HepG2 (cell line): ENCODE data around the gene NYNRIN. TPM values are rescaled to one million over a fixed set of nuclear protein-coding genes. Genes with fewer than 3 reads are reported as not detected.

Experiments used
- CBX2 ChIP-seq, 2 experiments: fragments of 200-600 bp in 1 of 2; sonication (generic); formaldehyde crosslinking in 1 of 2; IDR thresholded peaks; 2 replicates each; pipeline versions ENCODE4 v1.7.0 to v1.8.1; 2018 to 2022; ENCODE audit warnings: low read depth in 2 of 2, low read length in 1 of 2, mild to moderate bottlenecking in 1 of 2, missing genetic modification reagents in 1 of 2
- ELK4 ChIP-seq: sonication (generic); formaldehyde crosslinking; IDR thresholded peaks from 2 replicates; pipeline ENCODE4 v1.9.0; 2021; ENCODE audit warnings: missing genetic modification reagents, borderline replicate concordance
- FOXA3 ChIP-seq: IDR thresholded peaks from 2 replicates; pipeline ENCODE4 v1.6.1; 2016; ENCODE audit warnings: missing genetic modification reagents, missing compliant biosample characterization
- HOXA9 ChIP-seq: sonication (generic); formaldehyde crosslinking; IDR thresholded peaks from 2 replicates; pipeline ENCODE4 v1.8.1; 2022; ENCODE audit warnings: missing genetic modification reagents, mild to moderate bottlenecking, moderate library complexity, borderline replicate concordance
- IRX3 ChIP-seq: sonication (generic); formaldehyde crosslinking; IDR thresholded peaks from 2 replicates; pipeline ENCODE4 v1.8.1; 2023; ENCODE audit warnings: mild to moderate bottlenecking, low read depth, missing genetic modification reagents, borderline replicate concordance
- JUN ChIP-seq: sonication (generic); formaldehyde crosslinking; IDR thresholded peaks from 2 replicates; pipeline ENCODE4 v1.4.0; 2020; ENCODE audit warnings: mild to moderate bottlenecking, missing genetic modification reagents
- MBD4 ChIP-seq: IDR thresholded peaks from 2 replicates; pipeline ENCODE4 v1.6.1; 2012; ENCODE audit warnings: low read length, inconsistent platforms, borderline replicate concordance
- REPIN1 ChIP-seq: sonication (generic); formaldehyde crosslinking; IDR thresholded peaks from 2 replicates; pipeline ENCODE4 v1.8.0; 2022; ENCODE audit warnings: missing genetic modification reagents, low read depth, mild to moderate bottlenecking, borderline replicate concordance
- TARDBP ChIP-seq: sonication (generic); formaldehyde crosslinking; IDR thresholded peaks from 2 replicates; pipeline ENCODE4 v1.8.0; 2022; ENCODE audit warnings: mild to moderate bottlenecking, missing genetic modification reagents
- TEAD3 ChIP-seq: optimal IDR thresholded peaks from 2 replicates; pipeline ENCODE3; 2016; ENCODE audit warnings: borderline replicate concordance
- TFAP4 ChIP-seq: sonication (generic); IDR thresholded peaks from 2 replicates; pipeline ENCODE4 v1.6.1; 2016; ENCODE audit warnings: low read depth, borderline replicate concordance
- TP53 ChIP-seq: sonication (generic); formaldehyde crosslinking; conservative IDR thresholded peaks from 2 replicates; pipeline ENCODE4 v1.4.0; 2020; ENCODE audit warnings: missing genetic modification reagents
- ZNF225 ChIP-seq: sonication (generic); formaldehyde crosslinking; IDR thresholded peaks from 2 replicates; pipeline ENCODE4 v1.4.0; 2020; ENCODE audit warnings: mild to moderate bottlenecking, missing genetic modification reagents
- ZNF263 ChIP-seq: sonication (generic); formaldehyde crosslinking; IDR thresholded peaks from 2 replicates; pipeline ENCODE4 v1.4.0; 2020; ENCODE audit warnings: missing genetic modification reagents
- ZNF570 ChIP-seq: sonication (generic); formaldehyde crosslinking; IDR thresholded peaks from 2 replicates; pipeline ENCODE4 v1.4.0; 2020; ENCODE audit warnings: mild to moderate bottlenecking, missing genetic modification reagents, borderline replicate concordance
- ZNF678 ChIP-seq: sonication (generic); formaldehyde crosslinking; IDR thresholded peaks from 2 replicates; pipeline ENCODE4 v1.4.0; 2020; ENCODE audit warnings: mild to moderate bottlenecking, missing genetic modification reagents
- ZNF768 ChIP-seq: sonication (generic); formaldehyde crosslinking; IDR thresholded peaks from 2 replicates; pipeline ENCODE4 v1.4.0; 2020; ENCODE audit warnings: missing genetic modification reagents
- ZZZ3 ChIP-seq: sonication (generic); formaldehyde crosslinking; IDR thresholded peaks from 2 replicates; pipeline ENCODE4 v1.4.0; 2020; ENCODE audit warnings: missing genetic modification reagents, mild to moderate bottlenecking, borderline replicate concordance
- polyA plus RNA-seq, 8 experiments: library from polyadenylated mRNA; depleted of rRNA in 3 of 8; stranded (reverse) in 7 of 8; unstranded in 1 of 8; fragments of >200 nt; fragmentation: Illumina TruSeq in 4 of 8; extraction: Trizol in 4 of 8; gene quantifications; 2 replicates each; pipeline versions ENCODE4 v1.2.1 to v1.2.3, GENCODE V29; 2011 to 2016; ENCODE audit warnings: low read depth in 4 of 8, missing spikeins in 1 of 8, mixed read lengths in 1 of 8; ENCODE audit not compliant: insufficient read depth in 1 of 8
- total RNA-seq, 5 experiments: library from RNA; depleted of rRNA; stranded (reverse); fragments of >200 nt; fragmentation: Illumina TruSeq; extraction: Trizol; gene quantifications; 2 replicates each; pipeline ENCODE4 v1.2.3, GENCODE V29; 2016; ENCODE audit warnings: low read depth in 1 of 5
- TF ChIP-seq, protein P1 (sequence below): sonication (generic); formaldehyde crosslinking; IDR thresholded peaks from 2 replicates; pipeline ENCODE4 v1.4.0; 2020; ENCODE audit warnings: missing genetic modification reagents
- TF ChIP-seq, protein P2 (sequence below): sonication (generic); formaldehyde crosslinking; IDR thresholded peaks from 2 replicates; pipeline ENCODE4 v1.8.1; 2022; ENCODE audit warnings: low read depth, mild to moderate bottlenecking, missing genetic modification reagents

Gene NYNRIN
- total and polyA plus RNA-seq, 2 of the 13 experiments (the other 11 are each of a cell fraction or from before 2014, with no cell fraction given): 0.63 to 1.1 TPM

GRCh38 chr14:24442240-24443052 is 43.6 kb downstream of the NYNRIN start, which contains the start of gene SDR39U1 (continued):
- TF ChIP-seq ELK4 (CRISPR knock-in tag): peak; percentile 87; the same call in 1 of the 2 replicates
- TF ChIP-seq TARDBP (CRISPR knock-in tag): peak; percentile 93
- TF ChIP-seq HOXA9 (CRISPR knock-in tag): no peak
- no peak for TF ChIP-seq MBD4
- TF ChIP-seq ZNF768 (CRISPR knock-in tag): peak; percentile 73
- peak; percentile 96 for TF ChIP-seq ZNF225
- TF ChIP-seq ZNF570 (CRISPR knock-in tag): peak; percentile 88; the same call in 1 of the 2 replicates
- peak; percentile 43; the same call in 1 of the 2 replicates for TF ChIP-seq IRX3 (CRISPR knock-in tag)
- TF ChIP-seq CBX2 (IDR thresholded peaks at IDR 0.05; ENCODE audit: low read depth, low read length): no peak; the same call in 1 of the 2 replicates
- peak; percentile 87; the same call in 1 of the 2 replicates for TF ChIP-seq CBX2 (CRISPR knock-in tag; IDR thresholded peaks at IDR 0.05; ENCODE audit: low read depth)
- TF ChIP-seq REPIN1: peak; percentile 92
- peak; percentile 93 for TF ChIP-seq TFAP4
- TF ChIP-seq TEAD3 (CRISPR knock-in tag): peak; percentile 94
- TF ChIP-seq JUN (CRISPR knock-in tag): peak; percentile 86; the same call in 1 of the 2 replicates
- peak; percentile 87; the same call in 1 of the 2 replicates for TF ChIP-seq TP53 (CRISPR knock-in tag)
- TF ChIP-seq, protein P1, sequence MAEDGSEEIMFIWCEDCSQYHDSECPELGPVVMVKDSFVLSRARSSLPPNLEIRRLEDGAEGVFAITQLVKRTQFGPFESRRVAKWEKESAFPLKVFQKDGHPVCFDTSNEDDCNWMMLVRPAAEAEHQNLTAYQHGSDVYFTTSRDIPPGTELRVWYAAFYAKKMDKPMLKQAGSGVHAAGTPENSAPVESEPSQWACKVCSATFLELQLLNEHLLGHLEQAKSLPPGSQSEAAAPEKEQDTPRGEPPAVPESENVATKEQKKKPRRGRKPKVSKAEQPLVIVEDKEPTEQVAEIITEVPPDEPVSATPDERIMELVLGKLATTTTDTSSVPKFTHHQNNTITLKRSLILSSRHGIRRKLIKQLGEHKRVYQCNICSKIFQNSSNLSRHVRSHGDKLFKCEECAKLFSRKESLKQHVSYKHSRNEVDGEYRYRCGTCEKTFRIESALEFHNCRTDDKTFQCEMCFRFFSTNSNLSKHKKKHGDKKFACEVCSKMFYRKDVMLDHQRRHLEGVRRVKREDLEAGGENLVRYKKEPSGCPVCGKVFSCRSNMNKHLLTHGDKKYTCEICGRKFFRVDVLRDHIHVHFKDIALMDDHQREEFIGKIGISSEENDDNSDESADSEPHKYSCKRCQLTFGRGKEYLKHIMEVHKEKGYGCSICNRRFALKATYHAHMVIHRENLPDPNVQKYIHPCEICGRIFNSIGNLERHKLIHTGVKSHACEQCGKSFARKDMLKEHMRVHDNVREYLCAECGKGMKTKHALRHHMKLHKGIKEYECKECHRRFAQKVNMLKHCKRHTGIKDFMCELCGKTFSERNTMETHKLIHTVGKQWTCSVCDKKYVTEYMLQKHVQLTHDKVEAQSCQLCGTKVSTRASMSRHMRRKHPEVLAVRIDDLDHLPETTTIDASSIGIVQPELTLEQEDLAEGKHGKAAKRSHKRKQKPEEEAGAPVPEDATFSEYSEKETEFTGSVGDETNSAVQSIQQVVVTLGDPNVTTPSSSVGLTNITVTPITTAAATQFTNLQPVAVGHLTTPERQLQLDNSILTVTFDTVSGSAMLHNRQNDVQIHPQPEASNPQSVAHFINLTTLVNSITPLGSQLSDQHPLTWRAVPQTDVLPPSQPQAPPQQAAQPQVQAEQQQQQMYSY (CRISPR knock-in tag): peak; percentile 67; the same call in 1 of the 2 replicates
- TF ChIP-seq ZNF678 (CRISPR knock-in tag): peak; percentile 94; the same call in 1 of the 2 replicates
- no peak; the same call in 1 of the 2 replicates for TF ChIP-seq ZNF263 (CRISPR knock-in tag)
- TF ChIP-seq, protein P2, sequence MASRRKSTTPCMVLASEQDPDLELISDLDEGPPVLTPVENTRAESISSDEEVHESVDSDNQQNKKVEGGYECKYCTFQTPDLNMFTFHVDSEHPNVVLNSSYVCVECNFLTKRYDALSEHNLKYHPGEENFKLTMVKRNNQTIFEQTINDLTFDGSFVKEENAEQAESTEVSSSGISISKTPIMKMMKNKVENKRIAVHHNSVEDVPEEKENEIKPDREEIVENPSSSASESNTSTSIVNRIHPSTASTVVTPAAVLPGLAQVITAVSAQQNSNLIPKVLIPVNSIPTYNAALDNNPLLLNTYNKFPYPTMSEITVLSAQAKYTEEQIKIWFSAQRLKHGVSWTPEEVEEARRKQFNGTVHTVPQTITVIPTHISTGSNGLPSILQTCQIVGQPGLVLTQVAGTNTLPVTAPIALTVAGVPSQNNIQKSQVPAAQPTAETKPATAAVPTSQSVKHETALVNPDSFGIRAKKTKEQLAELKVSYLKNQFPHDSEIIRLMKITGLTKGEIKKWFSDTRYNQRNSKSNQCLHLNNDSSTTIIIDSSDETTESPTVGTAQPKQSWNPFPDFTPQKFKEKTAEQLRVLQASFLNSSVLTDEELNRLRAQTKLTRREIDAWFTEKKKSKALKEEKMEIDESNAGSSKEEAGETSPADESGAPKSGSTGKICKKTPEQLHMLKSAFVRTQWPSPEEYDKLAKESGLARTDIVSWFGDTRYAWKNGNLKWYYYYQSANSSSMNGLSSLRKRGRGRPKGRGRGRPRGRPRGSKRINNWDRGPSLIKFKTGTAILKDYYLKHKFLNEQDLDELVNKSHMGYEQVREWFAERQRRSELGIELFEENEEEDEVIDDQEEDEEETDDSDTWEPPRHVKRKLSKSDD (CRISPR knock-in tag): 0 out of 2 replicates have a peak, but pooled peaks have one; percentile 20
- TF ChIP-seq ZZZ3 (CRISPR knock-in tag): peak; percentile 78; the same call in 1 of the 2 replicates
- peak; percentile 90 for TF ChIP-seq FOXA3 (CRISPR knock-in tag)
